ENCODE measurements around the gene ST3GAL5. TPM values are rescaled to one million over a fixed set of nuclear protein-coding genes. Genes with fewer than 3 reads are reported as not detected.
"Not testable (repeated sequence)": the region's sequence is repeated elsewhere in the genome, so short reads cannot be mapped to it uniquely, and the experiment has no call there.

The ST3GAL5 gene
- total and polyA plus RNA-seq, 2 donors (not counting 1 experiment from before 2014, with no cell fraction given) = 42.6 to 94.3 TPM

- H3K27ac Mint-ChIP-seq = peak overlapping the region; percentile 52
- 17% methylated on average over 1 of the region's 4 CpGs for WGBS (ENCODE audit: insufficient coverage)
- peaks cover 99% of the 10 kb centered on the region for H3K79me2 ChIP-seq (ENCODE audit: control insufficient read depth, insufficient read depth, low read length)
- H3K9ac ChIP-seq (ENCODE audit: low read length); ATAC-seq (ENCODE audit: low read depth); POLR2A ChIA-PET; H3K27me3 Mint-ChIP-seq; H3K4me2 ChIP-seq (replicated peaks; ENCODE audit: low read depth, low read length, poor library complexity, severe bottlenecking); H2AFZ ChIP-seq (ENCODE audit: insufficient read depth, low read depth, low read length, poor library complexity, severe bottlenecking); H3K4me3 ChIP-seq (ENCODE audit: control extremely low read depth in 1 of 5, extremely low read depth in 1 of 5, insufficient read depth in 1 of 5, low read depth in 2 of 5, low read length in 4 of 5); CTCF ChIA-PET; H3K9me3 Mint-ChIP-seq (ENCODE audit: insufficient read depth); H3K27me3 ChIP-seq (replicated peaks in 1 of 4; ENCODE audit: control extremely low read depth in 1 of 4, control insufficient read depth in 3 of 4, insufficient read depth in 4 of 4, low read length in 3 of 4): not testable (repeated sequence)
- H3K27ac ChIP-seq (ENCODE audit: low read length in 2 of 2) = peak overlapping the region in 1 of 2 donors; percentile 15
- H3K4me1 Mint-ChIP-seq = peaks cover 73% of the 10 kb centered on the region
- peaks cover 25% of the 10 kb centered on the region for H4K20me1 ChIP-seq (ENCODE audit: control insufficient read depth, insufficient read depth, low read length, poor library complexity, severe bottlenecking)
- intact Hi-C loops (cut with micrococcal nuclease) = loop anchor here (10.0 kb wide), 1 partner anchor 156 kb away; no protein-coding TSS in a partner anchor
- DNase-seq = peak; percentile 43
- peak overlapping the region; percentile 11 for H3K4me3 Mint-ChIP-seq
- H3K4me1 ChIP-seq (ENCODE audit: control insufficient read depth in 2 of 2, insufficient read depth in 2 of 2, low read length in 2 of 2) = peaks cover 35 to 57% of the 10 kb centered on the region in 2 donors
- H3K36me3 ChIP-seq (replicated peaks in 1 of 2; ENCODE audit: control extremely low read depth in 1 of 2, control insufficient read depth in 1 of 2, extremely low read depth in 1 of 2, insufficient read depth in 2 of 2, low read length in 1 of 2) = peaks cover 3 to 14% of the 10 kb centered on the region in 2 experiments
- peaks cover 0 to 13% (median 8%) of the 10 kb centered on the region in 3 donors for H3K9me3 ChIP-seq (ENCODE audit: control extremely low read depth in 1 of 3, control insufficient read depth in 2 of 3, insufficient read depth in 1 of 3, low read length in 2 of 3)
These were observed 8.0 kb downstream of the ST3GAL5 start for GRCh38 chr2:85880716-85881328.

- no peaks in the 10 kb centered on the region for H3K27me3 Mint-ChIP-seq
These were observed 9.9 kb downstream of the ST3GAL5 start for GRCh38 chr2:85878719-85879370.

More at GRCh38 chr2:85878719-85879370, 9.9 kb downstream of the ST3GAL5 start:
- peaks cover 24% of the 10 kb centered on the region for H4K20me1 ChIP-seq (ENCODE audit: control insufficient read depth, insufficient read depth, low read length, poor library complexity, severe bottlenecking)
- H2AFZ ChIP-seq (ENCODE audit: insufficient read depth, low read depth, low read length, poor library complexity, severe bottlenecking) = no peak overlapping the region
- TF ChIP-seq EZH2 (IDR thresholded peaks at IDR 0.05; ENCODE audit: borderline replicate concordance, insufficient read depth, low read depth, low read length, poor library complexity, severe bottlenecking) (no peak), CTCF (IDR thresholded peaks at IDR 0.05) (no peak)
- peaks cover 28 to 45% of the 10 kb centered on the region in 2 donors for H3K4me1 ChIP-seq (ENCODE audit: control insufficient read depth in 2 of 2, insufficient read depth in 2 of 2, low read length in 2 of 2)
- H3K9me3 Mint-ChIP-seq (ENCODE audit: insufficient read depth) = peaks cover 4% of the 10 kb centered on the region
- H3K4me1 Mint-ChIP-seq = peaks cover 73% of the 10 kb centered on the region
- WGBS (ENCODE audit: insufficient coverage) = 75% methylated on average over 8 of the region's 9 CpGs
- peak overlapping the region; percentile 23 for H3K27ac Mint-ChIP-seq
- H3K79me2 ChIP-seq (ENCODE audit: control insufficient read depth, insufficient read depth, low read length) = peaks cover 99% of the 10 kb centered on the region
- ATAC-seq (ENCODE audit: low read depth) = no peak
- H3K4me3 Mint-ChIP-seq = peak overlapping the region; percentile 5
- H3K4me2 ChIP-seq (replicated peaks; ENCODE audit: low read depth, low read length, poor library complexity, severe bottlenecking) = peak overlapping the region; percentile 33
- H3K9ac ChIP-seq (ENCODE audit: low read length) = no peak overlapping the region
- H3K27me3 ChIP-seq (replicated peaks in 1 of 4; ENCODE audit: control extremely low read depth in 1 of 4, control insufficient read depth in 3 of 4, insufficient read depth in 4 of 4, low read length in 3 of 4) = no peaks in the 10 kb centered on the region
- H3K27ac ChIP-seq (ENCODE audit: low read length in 2 of 2) = peak overlapping the region in 1 of 2 donors; percentile 27
- peaks cover 0 to 13% (median 8%) of the 10 kb centered on the region in 3 donors for H3K9me3 ChIP-seq (ENCODE audit: control extremely low read depth in 1 of 3, control insufficient read depth in 2 of 3, insufficient read depth in 1 of 3, low read length in 2 of 3)
- CTCF ChIA-PET = interaction anchor here (1.0 to 2.1 kb wide), 8 partner anchors 8 to 202 kb away, joined by 3 to 13 read pairs (median 5); partner anchors contain the start of gene ST3GAL5
- intact Hi-C loops (cut with micrococcal nuclease) = no loop called here
- H3K4me3 ChIP-seq (ENCODE audit: control extremely low read depth in 1 of 5, extremely low read depth in 1 of 5, insufficient read depth in 1 of 5, low read depth in 2 of 5, low read length in 4 of 5) = no peak overlapping the region
- H3K36me3 ChIP-seq (replicated peaks in 1 of 2; ENCODE audit: control extremely low read depth in 1 of 2, control insufficient read depth in 1 of 2, extremely low read depth in 1 of 2, insufficient read depth in 2 of 2, low read length in 1 of 2) = peaks cover 2 to 12% of the 10 kb centered on the region in 2 experiments
- DNase-seq = no peak
- POLR2A ChIA-PET = no interaction called here

All from B cell (primary cell).